ENCODE measurements around the gene ASMTL. TPM values are rescaled to one million over a fixed set of nuclear protein-coding genes. Genes with fewer than 3 reads are reported as not detected.
"Not testable (repeated sequence)": the region's sequence is repeated elsewhere in the genome, so short reads cannot be mapped to it uniquely, and the experiment has no call there.

ASMTL gene
- total RNA-seq, 6 experiments from 2014 or later, result 12.5 to 27.3 (median 18.6) TPM

DNA sequence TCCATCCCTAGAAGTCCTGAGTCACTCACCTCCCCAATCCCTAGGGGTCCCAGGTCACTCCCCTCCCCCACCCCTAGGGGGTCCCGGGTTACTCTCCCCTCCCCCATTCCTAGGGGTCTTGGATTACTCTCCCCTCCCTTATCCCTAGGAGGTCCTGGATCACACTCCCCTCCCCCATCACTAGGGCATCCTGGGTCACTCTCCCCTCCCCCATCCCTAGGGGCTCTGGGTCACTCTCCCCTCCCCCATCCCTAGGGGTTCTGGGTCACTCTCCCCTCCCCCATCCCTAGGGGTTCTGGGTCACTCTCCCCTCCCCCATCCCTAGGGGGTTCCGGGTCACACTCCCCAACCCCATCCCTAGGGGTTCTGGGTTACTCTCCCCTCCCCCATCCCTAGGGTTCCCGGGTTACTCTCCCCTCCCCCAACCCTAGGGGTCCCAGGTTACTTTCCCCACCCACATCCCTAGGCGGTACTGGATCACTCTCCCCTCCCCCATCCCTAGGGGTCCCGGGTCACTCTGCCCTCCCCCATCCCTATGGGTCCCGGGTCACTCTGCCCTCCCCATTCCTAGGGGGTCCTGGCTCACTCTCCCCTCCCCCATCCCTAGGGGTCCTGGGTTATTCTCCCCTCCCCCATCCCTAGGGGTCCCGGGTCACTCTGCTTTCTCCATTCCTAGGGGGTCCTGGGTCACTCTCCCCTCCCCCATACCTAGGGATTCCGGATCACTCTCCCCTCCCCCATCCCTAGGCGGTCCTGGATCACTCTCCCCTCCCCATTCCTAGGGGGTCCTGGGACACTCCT lies 2.1 kb downstream of the ASMTL start:
- peak in 1 of 3 donors; percentile 46 for DNase-seq
- intact Hi-C loops (cut with DNase I), result loop anchor here in 1 of 2 donors (10.0 kb wide), 1 partner anchor 124 kb away; no protein-coding TSS in a partner anchor
- WGBS (ENCODE audit: insufficient coverage, low coverage, low lambda C conversion rate, missing lambda C conversion rate), result 74% methylated on average over 8 of the region's 9 CpGs

DNA sequence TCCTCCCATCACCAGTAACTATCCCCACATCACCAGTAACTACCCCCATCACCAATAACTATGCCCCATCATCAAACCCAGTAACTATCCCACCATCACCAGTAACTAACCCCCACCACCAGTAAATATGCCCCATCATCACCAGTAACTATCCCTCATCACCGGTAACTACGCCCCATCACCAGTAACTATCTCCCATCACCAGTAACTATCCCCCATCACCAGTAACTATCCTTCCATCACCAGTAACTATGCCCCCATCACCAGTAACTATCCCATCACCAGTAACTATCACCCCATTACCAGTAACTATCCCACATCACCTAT lies 2.9 kb downstream of the ASMTL start:
- no peaks in the 10 kb centered on the region for H3K27me3 ChIP-seq
- intact Hi-C loops (cut with DNase I), result loop anchor here in 1 of 2 donors (10.0 kb wide), 1 partner anchor 125 kb away; no protein-coding TSS in a partner anchor
- H3K4me1 ChIP-seq, result no peaks in the 10 kb centered on the region
- 100% methylated on average over 2 of the region's 2 CpGs for whole genome bisulfite sequencing (ENCODE audit: insufficient coverage, low coverage, low lambda C conversion rate, missing lambda C conversion rate)
- H3K9me3 ChIP-seq, result no peaks in the 10 kb centered on the region
- H3K27ac ChIP-seq, result no peak overlapping the region
- ATAC-seq, result no peak
- H3K4me3 ChIP-seq, result no peak overlapping the region
- peak in 1 of 3 donors; percentile 8 for DNase-seq
- TF ChIP-seq POLR2A (IDR thresholded peaks at IDR 0.05), result no peak
- TF ChIP-seq, protein P1, sequence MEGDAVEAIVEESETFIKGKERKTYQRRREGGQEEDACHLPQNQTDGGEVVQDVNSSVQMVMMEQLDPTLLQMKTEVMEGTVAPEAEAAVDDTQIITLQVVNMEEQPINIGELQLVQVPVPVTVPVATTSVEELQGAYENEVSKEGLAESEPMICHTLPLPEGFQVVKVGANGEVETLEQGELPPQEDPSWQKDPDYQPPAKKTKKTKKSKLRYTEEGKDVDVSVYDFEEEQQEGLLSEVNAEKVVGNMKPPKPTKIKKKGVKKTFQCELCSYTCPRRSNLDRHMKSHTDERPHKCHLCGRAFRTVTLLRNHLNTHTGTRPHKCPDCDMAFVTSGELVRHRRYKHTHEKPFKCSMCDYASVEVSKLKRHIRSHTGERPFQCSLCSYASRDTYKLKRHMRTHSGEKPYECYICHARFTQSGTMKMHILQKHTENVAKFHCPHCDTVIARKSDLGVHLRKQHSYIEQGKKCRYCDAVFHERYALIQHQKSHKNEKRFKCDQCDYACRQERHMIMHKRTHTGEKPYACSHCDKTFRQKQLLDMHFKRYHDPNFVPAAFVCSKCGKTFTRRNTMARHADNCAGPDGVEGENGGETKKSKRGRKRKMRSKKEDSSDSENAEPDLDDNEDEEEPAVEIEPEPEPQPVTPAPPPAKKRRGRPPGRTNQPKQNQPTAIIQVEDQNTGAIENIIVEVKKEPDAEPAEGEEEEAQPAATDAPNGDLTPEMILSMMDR (IDR thresholded peaks at IDR 0.05), result no peak
- H3K36me3 ChIP-seq, result no peaks in the 10 kb centered on the region

More for the DNA sequence above, 2.1 kb downstream of the ASMTL start:
- no peak for TF ChIP-seq POLR2A (IDR thresholded peaks at IDR 0.05)
- TF ChIP-seq, protein P1 (IDR thresholded peaks at IDR 0.05), result no peak
- Histone ChIP-seq H3K4me1 (no peaks in the 10 kb centered on the region), H3K4me3 (no peak overlapping the region), H3K36me3 (no peaks in the 10 kb centered on the region), H3K27me3 (no peaks in the 10 kb centered on the region), H3K27ac (no peak overlapping the region), H3K9me3 (no peaks in the 10 kb centered on the region)
- ATAC-seq, result no peak

DNA sequence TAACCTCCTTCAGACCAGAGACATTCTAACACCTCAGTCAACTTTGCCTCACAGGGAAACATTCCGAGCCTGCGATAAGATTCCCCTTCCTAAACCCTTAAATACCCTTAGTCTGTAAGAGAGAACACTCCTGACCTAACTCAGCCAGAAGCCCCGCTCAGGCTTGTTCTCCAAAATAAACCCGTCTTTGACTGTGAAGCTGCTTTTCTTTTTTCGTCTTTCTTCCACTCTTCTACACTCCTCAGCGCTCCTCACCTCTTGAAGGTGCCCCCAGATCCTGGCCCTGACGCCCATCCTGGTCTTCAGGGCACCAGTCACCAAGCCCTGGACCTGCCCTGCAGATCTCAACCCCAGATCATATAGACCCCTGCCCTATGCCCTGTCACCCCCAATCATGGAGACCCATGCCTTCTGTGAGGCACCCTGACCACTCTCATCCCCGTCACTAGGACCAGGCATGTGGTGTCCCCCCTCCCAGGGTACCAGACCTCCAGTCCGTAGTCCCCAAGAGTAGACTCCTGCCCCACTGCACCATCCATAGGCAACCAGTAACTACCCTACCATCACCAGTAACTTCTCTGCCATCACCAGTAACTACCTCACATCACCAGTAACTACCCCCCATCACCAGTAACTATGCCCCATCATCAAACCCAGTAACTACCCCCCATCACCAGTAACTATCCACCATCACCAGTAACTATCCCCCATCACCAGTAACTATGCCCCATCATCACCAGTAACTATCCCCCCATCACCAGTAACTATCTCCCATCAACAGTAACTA lies 3.5 kb downstream of the ASMTL start:
- ATAC-seq (no peak), DNase-seq (peak in 1 of 3 donors; percentile 37)
- 93% methylated on average over 8 of the region's 9 CpGs for WGBS (ENCODE audit: insufficient coverage, low coverage, low lambda C conversion rate, missing lambda C conversion rate)
- intact Hi-C loops (cut with DNase I), result no loop called here
- H3K4me3 ChIP-seq, result no peak overlapping the region
- no peaks in the 10 kb centered on the region for H3K36me3 ChIP-seq
- H3K27ac ChIP-seq, result no peak overlapping the region
- no peaks in the 10 kb centered on the region for H3K4me1 ChIP-seq
- H3K9me3 ChIP-seq, result no peaks in the 10 kb centered on the region
- H3K27me3 ChIP-seq, result no peaks in the 10 kb centered on the region
- TF ChIP-seq, protein P1 (IDR thresholded peaks at IDR 0.05), result no peak
- no peak for TF ChIP-seq POLR2A (IDR thresholded peaks at IDR 0.05)

DNA sequence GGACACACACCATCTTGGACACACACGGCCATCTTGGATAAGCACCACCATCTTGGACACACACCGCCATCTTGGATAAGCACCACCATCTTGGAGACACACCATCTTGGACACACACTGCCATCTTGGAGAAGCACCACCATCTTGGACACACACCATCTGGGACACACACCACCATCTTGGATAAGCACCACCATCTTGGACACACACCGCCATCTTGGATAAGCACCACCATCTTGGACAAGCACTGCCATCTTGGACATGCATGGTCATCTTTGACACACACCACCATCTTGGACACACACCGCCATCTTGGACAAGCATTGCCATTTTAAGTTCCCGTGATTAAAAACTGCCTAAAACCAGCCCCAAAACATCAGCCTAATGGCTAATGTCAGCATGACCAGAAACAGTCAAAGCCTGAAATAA lies 4.1 kb downstream of the ASMTL start:
- H3K36me3 ChIP-seq; H3K4me1 ChIP-seq; H3K27ac ChIP-seq; H3K27me3 ChIP-seq; H3K4me3 ChIP-seq; ATAC-seq; H3K9me3 ChIP-seq; intact Hi-C loops (cut with DNase I): not testable (repeated sequence)
- WGBS (ENCODE audit: insufficient coverage, low coverage, low lambda C conversion rate, missing lambda C conversion rate), result 94% methylated on average over 3 of the region's 5 CpGs
- peak in 1 of 3 donors; percentile 11 for DNase-seq

DNA sequence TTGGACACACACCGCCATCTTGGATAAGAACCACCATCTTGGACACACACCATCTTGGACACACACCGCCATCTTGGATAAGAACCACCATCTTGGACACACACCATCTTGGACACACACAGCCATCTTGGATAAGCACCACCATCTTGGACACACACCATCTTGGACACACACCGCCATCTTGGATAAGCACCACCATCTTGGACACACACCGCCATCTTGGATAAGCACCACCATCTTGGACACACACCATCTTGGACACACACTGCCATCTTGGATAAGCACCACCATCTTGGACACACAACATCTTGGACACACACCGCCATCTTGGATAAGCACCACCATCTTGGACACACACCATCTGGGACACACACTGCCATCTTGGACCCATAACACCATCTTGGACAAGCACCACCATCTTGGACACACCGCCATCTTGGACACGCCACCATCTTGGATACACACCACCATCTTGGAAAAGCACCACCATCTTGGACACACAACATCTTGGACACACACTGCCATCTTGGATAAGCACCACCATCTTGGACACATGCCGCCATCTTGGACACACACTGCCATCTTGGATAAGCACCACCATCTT lies 4.6 kb downstream of the ASMTL start:
- intact Hi-C loops (cut with DNase I); H3K27ac ChIP-seq; ATAC-seq; H3K9me3 ChIP-seq; H3K4me1 ChIP-seq; H3K27me3 ChIP-seq; H3K4me3 ChIP-seq; H3K36me3 ChIP-seq: not testable (repeated sequence)
- 100% methylated on average over 6 of the region's 8 CpGs for WGBS (ENCODE audit: insufficient coverage, low coverage, low lambda C conversion rate, missing lambda C conversion rate)
- DNase-seq, result peak in 2 of 3 donors; percentile 7 to 10

DNA sequence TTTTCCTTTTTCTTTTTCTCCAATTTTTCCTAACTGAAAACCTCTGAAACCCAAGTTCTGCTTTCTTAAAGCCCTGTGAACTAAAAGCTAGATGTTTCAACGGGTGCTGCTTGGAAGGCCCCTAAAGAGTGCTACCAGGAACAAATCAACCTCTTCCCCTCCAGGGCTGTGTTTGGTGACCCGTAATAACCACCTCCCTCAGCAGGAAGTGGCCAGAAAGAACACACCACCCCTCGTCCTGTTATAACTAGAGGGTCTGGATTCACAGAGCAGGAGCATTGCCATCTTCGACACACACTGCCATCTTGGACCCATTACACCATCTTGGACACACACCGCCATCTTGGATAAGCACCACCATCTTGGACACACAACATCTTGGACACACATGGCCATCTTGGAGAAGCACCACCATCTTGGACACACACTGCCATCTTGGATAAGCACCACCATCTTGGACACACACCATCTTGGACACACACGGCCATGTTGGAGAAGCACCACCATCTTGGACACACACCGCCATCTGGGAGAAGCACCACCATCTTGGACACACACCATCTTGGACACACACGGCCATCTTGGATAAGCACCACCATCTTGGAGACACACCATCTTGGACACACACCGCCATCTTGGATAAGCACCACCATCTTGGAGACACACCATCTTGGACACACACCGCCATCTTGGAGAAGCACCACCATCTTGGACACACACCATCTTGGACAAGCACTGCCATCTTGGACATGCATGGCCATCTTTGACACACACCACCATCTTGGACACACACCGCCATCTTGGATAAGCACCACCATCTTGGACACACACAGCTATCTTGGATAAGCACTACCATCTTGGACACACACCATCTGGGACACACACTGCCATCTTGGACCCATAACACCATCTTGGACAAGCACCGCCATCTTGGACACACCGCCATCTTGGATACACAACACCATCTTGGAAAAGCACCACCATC lies 5.4 kb downstream of the ASMTL start:
- ATAC-seq (peak in 1 of 4 donors; percentile 40), DNase-seq (peak in 2 of 3 donors; percentile 15 to 18)
- H3K27ac ChIP-seq; H3K4me1 ChIP-seq; intact Hi-C loops (cut with DNase I); H3K27me3 ChIP-seq; H3K9me3 ChIP-seq; H3K36me3 ChIP-seq; H3K4me3 ChIP-seq: not testable (repeated sequence)
- WGBS (ENCODE audit: insufficient coverage, low coverage, low lambda C conversion rate, missing lambda C conversion rate), result 89% methylated on average over 9 of the region's 13 CpGs

Measured in right lobe of liver (tissue), 6 donors.